ENCODE data around the gene PRPF38B. TPM values are rescaled to one million over a fixed set of nuclear protein-coding genes. Genes with fewer than 3 reads are reported as not detected.
A peak's percentile ranks its signal among the peaks of the same experiment; 100 is the strongest.
"Not testable (repeated sequence)": the region's sequence is repeated elsewhere in the genome, so short reads cannot be mapped to it uniquely, and the experiment has no call there.

The PRPF38B gene
- total and polyA plus RNA-seq, 10 of the 15 experiments (the other 5 are each of a cell fraction or from before 2014, with no cell fraction given): 32.9 to 79.2 (median 47.8) TPM

- TF ChIP-seq ZNF592 (IDR thresholded peaks at IDR 0.05) (no peak), GABPA (IDR thresholded peaks at IDR 0.05; ENCODE audit: low read depth) (no peak), STAT3 (IDR thresholded peaks at IDR 0.05; ENCODE audit: low read depth, low read length) (no peak), MAX (IDR thresholded peaks at IDR 0.05; ENCODE audit: low read depth, low read length) (no peak)
Measured at GRCh38 chr1:108701176-108701849, 9.2 kb downstream of the PRPF38B start (continued).

- in situ Hi-C loops (cut with MboI); H3K79me2 ChIP-seq (ENCODE audit: control insufficient read depth, insufficient read depth, low read length); BruUV-seq (replicated peaks); H3K27me3 ChIP-seq (replicated peaks in 1 of 2; ENCODE audit: control insufficient read depth in 2 of 2, insufficient read depth in 2 of 2, low read length in 1 of 2); ATAC-seq; H3K4me2 ChIP-seq (ENCODE audit: control insufficient read depth, insufficient read depth); H3K4me3 ChIP-seq; FAIRE-seq; DNase-seq (ENCODE audit: low read depth, low spot score); H3K9me3 ChIP-seq (replicated peaks; ENCODE audit: control insufficient read depth, insufficient read depth, low read length); H3K27ac ChIP-seq (ENCODE audit: control insufficient read depth, insufficient read depth); intact Hi-C loops (cut with micrococcal nuclease; ENCODE audit: unreplicated experiment); H3K9ac ChIP-seq (ENCODE audit: control insufficient read depth, insufficient read depth, low read length); H4K20me1 ChIP-seq (ENCODE audit: control insufficient read depth, insufficient read depth); H3K4me1 ChIP-seq (ENCODE audit: control insufficient read depth, insufficient read depth, low read length); H2AFZ ChIP-seq (ENCODE audit: control insufficient read depth, low read depth, low read length): not testable (repeated sequence)
- SMC1A ChIA-PET (ENCODE audit: uncharacterized antibody, unreplicated experiment): interaction anchor here (0.7 to 1.5 kb wide), 3 partner anchors 10 to 18 kb away, joined by 3 to 4 read pairs (median 3); partner anchors contain the start of gene PRPF38B
- 97% methylated on average over 6 of the region's 6 CpGs for WGBS (ENCODE audit: insufficient coverage, insufficient replicate concordance, low lambda C conversion rate, missing lambda C conversion rate)
- TF ChIP-seq POLR2AphosphoS5 (IDR thresholded peaks at IDR 0.05; ENCODE audit: low read length): peak; percentile 45; the same call in 1 of the 2 replicates
- CTCF ChIA-PET: interaction anchor here (1.8 kb wide), 1 partner anchor 8 kb away, joined by 5 read pairs; no protein-coding TSS in a partner anchor
- H3K36me3 ChIP-seq (ENCODE audit: control insufficient read depth in 2 of 2, insufficient read depth in 2 of 2, low read length in 1 of 2): peaks cover 7 to 37% of the 10 kb centered on the region in 2 experiments
- POLR2A ChIA-PET: interaction anchor here (1.0 kb wide), 1 partner anchor 9 kb away, joined by 4 read pairs; the partner anchor contains the start of gene PRPF38B
- RAD21 ChIA-PET (ENCODE audit: unreplicated experiment): interaction anchor here (1.5 kb wide), 1 partner anchor 10 kb away, joined by 5 read pairs; the partner anchor contains the start of gene PRPF38B
Measured at GRCh38 chr1:108702109-108702508, 10.0 kb downstream of the PRPF38B start.
